Endothelial cell of umbilical vein (primary cell): ENCODE results near the gene CERK. TPM values are rescaled to one million over a fixed set of nuclear protein-coding genes. Genes with fewer than 3 reads are reported as not detected.

Experiments
- BruUV-seq: library from RNA; stranded (reverse); fragments of 400-500 nt; replicated peaks from 2 replicates; lab custom pipeline; 2021; lab: Mats Ljungman, UMichigan
- CTCF ChIA-PET: fragments of 300-600, 350-600 bp; sonication (Branson Sonifier 250); formaldehyde crosslinking; loops from one replicate; lab custom pipeline; 2021; ENCODE audit warnings: antibody characterized with exemption, inconsistent platforms; lab: Charles Lee
- POLR2A ChIA-PET: fragments of 300-600, 350-600 bp; sonication (Branson Sonifier 250); formaldehyde crosslinking; loops from one replicate; lab custom pipeline; 2021; ENCODE audit warnings: antibody characterized with exemption, inconsistent platforms; lab: Charles Lee
- DNase-seq: peaks from one replicate; pipeline ENCODE4 v3.0.0-alpha.2; 2011; ENCODE audit warnings: low read depth, low spot score
- FAIRE-seq: peaks from 2 replicates; lab custom pipeline; 2011; peaks lifted over from hg19 to GRCh38; lab: Jason Lieb, UNC
- H2AFZ ChIP-seq: 2 replicates; pipeline ENCODE4 v1.6.0; 2012; ENCODE audit warnings: low read depth, low read length, control low read depth, inconsistent platforms
- H3K27ac ChIP-seq: 2 replicates; pipeline ENCODE4 v1.5.1; 2011; ENCODE audit warnings: low read depth, mild to moderate bottlenecking, control low read depth, low read length, moderate library complexity; ENCODE audit not compliant: insufficient read depth
- H3K27me3 ChIP-seq, 2 experiments: 2 replicates each; pipeline versions ENCODE4 v1.6.0 to v1.6.1; 2011; ENCODE audit warnings: low read length in 2 of 2, mixed read lengths in 1 of 2; ENCODE audit not compliant: control insufficient read depth in 2 of 2, insufficient read depth in 2 of 2
- H3K36me3 ChIP-seq, 2 experiments: 2 replicates in 1 of 2; 3 replicates in 1 of 2; pipeline ENCODE4 v1.5.1; 2011; ENCODE audit warnings: low read length in 2 of 2, mild to moderate bottlenecking in 1 of 2, moderate library complexity in 1 of 2; ENCODE audit not compliant: control insufficient read depth in 2 of 2, insufficient read depth in 2 of 2; ENCODE audit errors: extremely low read depth in 1 of 2
- H3K4me1 ChIP-seq: 3 replicates; pipeline ENCODE4 v1.5.1; 2011; ENCODE audit warnings: mild to moderate bottlenecking, low read length; ENCODE audit not compliant: control insufficient read depth, insufficient read depth; ENCODE audit errors: extremely low read depth
- H3K4me2 ChIP-seq: 2 replicates; pipeline ENCODE4 v1.6.1; 2011; ENCODE audit warnings: low read length, control low read depth, mixed read lengths; ENCODE audit not compliant: insufficient read depth
- H3K4me3 ChIP-seq, 3 experiments: fragments of 200-600 bp in 1 of 3; sonication (generic), shearing (Covaris generic) in 1 of 3; replicated peaks in 1 of 3; 2 replicates each; pipeline ENCODE4 v1.5.1; 2011 to 2016; ENCODE audit warnings: control low read depth in 3 of 3, low read length in 3 of 3, mild to moderate bottlenecking in 2 of 3, inconsistent platforms in 1 of 3, low read depth in 1 of 3, moderate library complexity in 1 of 3; ENCODE audit not compliant: insufficient read depth in 1 of 3
- H3K79me2 ChIP-seq: 2 replicates; pipeline ENCODE4 v1.6.0; 2012; ENCODE audit warnings: low read length, inconsistent platforms; ENCODE audit not compliant: control insufficient read depth, insufficient read depth
- H3K9ac ChIP-seq: replicated peaks from 2 replicates; pipeline ENCODE3; 2011; ENCODE audit warnings: low read length, control low read depth; ENCODE audit not compliant: insufficient read depth; ENCODE audit errors: extremely low read depth
- H3K9me1 ChIP-seq: replicated peaks from 3 replicates; pipeline ENCODE4 v1.6.0; 2011; ENCODE audit warnings: mild to moderate bottlenecking, low read length; ENCODE audit not compliant: control insufficient read depth, insufficient read depth; ENCODE audit errors: extremely low read depth
- H3K9me3 ChIP-seq: replicated peaks from 2 replicates; pipeline ENCODE4 v1.5.1; 2012; ENCODE audit warnings: low read length, inconsistent platforms; ENCODE audit not compliant: control insufficient read depth, insufficient read depth
- H4K20me1 ChIP-seq: replicated peaks from 2 replicates; pipeline ENCODE3; 2011; ENCODE audit warnings: mild to moderate bottlenecking, low read length; ENCODE audit not compliant: control insufficient read depth, insufficient read depth; ENCODE audit errors: extremely low read depth
- EZH2 ChIP-seq: IDR thresholded peaks from 2 replicates; pipeline ENCODE4 v1.6.1; 2012; ENCODE audit warnings: borderline replicate concordance, low read depth, mild to moderate bottlenecking, moderate library complexity, low read length, inconsistent platforms; ENCODE audit not compliant: severe bottlenecking
- FOS ChIP-seq: IDR thresholded peaks from 2 replicates; pipeline ENCODE4 v1.6.1; 2011; ENCODE audit warnings: mild to moderate bottlenecking, low read length, moderate library complexity, borderline replicate concordance; ENCODE audit not compliant: insufficient read depth
- GATA2 ChIP-seq: IDR thresholded peaks from 2 replicates; pipeline ENCODE4 v1.7.0; 2011; ENCODE audit warnings: low read depth, mild to moderate bottlenecking, moderate library complexity, mixed read lengths, low read length; ENCODE audit not compliant: insufficient read length, insufficient read depth
- JUN ChIP-seq: IDR thresholded peaks from 2 replicates; pipeline ENCODE4 v1.6.1; 2011; ENCODE audit warnings: borderline replicate concordance, low read depth; ENCODE audit not compliant: insufficient read length, insufficient read depth
- MYC ChIP-seq: IDR thresholded peaks from one replicate; pipeline ENCODE4 v1.6.1; 2011; ENCODE audit warnings: mild to moderate bottlenecking, low read depth, low read length
- POLR2A ChIP-seq: IDR thresholded peaks from 2 replicates; pipeline ENCODE4 v1.6.1; 2012; ENCODE audit warnings: low read depth, mild to moderate bottlenecking, control low read depth, low read length
- POLR2AphosphoS5 ChIP-seq: IDR thresholded peaks from 2 replicates; pipeline ENCODE4 v1.6.1; 2012; ENCODE audit warnings: low read depth, mild to moderate bottlenecking, control low read depth, low read length, moderate library complexity; ENCODE audit not compliant: insufficient read depth
- dilution Hi-C: fragments of 300-500 bp; cut with MboI; formaldehyde crosslinking; loops from one replicate; pipeline ENCODE4 v1.15.0; 2019; ENCODE audit warnings: low sequenced_read_pairs; ENCODE audit not compliant: extremely low pct_ligation_motif_present
- intact Hi-C: fragments of 100-400 bp; cut with micrococcal nuclease; formaldehyde crosslinking; loops from one replicate; pipeline ENCODE4 v1.10.0; 2022
- polyA plus RNA-seq, 4 experiments: library from polyadenylated mRNA; depleted of rRNA in 3 of 4; stranded (reverse) in 3 of 4; unstranded in 1 of 4; fragments of >200 nt; gene quantifications; 2 replicates each; pipeline versions ENCODE4 v1.2.1 to v1.2.3, GENCODE V29; 2011 to 2012; ENCODE audit warnings: missing spikeins in 1 of 4
- total RNA-seq: library from RNA; stranded (reverse); gene quantifications from 2 replicates; pipeline ENCODE4 v1.2.3, GENCODE V29; 2021
- TF ChIP-seq, protein P1 (sequence below): IDR thresholded peaks from 2 replicates; pipeline ENCODE4 v1.6.1; 2011; ENCODE audit not compliant: insufficient read depth, insufficient read length
- TF ChIP-seq, protein P2 (sequence below), 2 donors: IDR thresholded peaks; 1 replicate in 1 of 2; 2 replicates in 1 of 2; pipeline ENCODE4 v1.5.1; 2011; ENCODE audit warnings: low read length in 2 of 2, mild to moderate bottlenecking in 2 of 2, moderate library complexity in 2 of 2, control low read depth in 1 of 2, inconsistent platforms in 1 of 2, low read depth in 1 of 2; ENCODE audit not compliant: insufficient read depth in 1 of 2; ENCODE audit errors: extremely low read depth in 1 of 2

CERK gene
- total and polyA plus RNA-seq, 2 donors (not counting 3 experiments of a cell fraction or from before 2014, with no cell fraction given): 61.1 to 88.0 TPM

DNA sequence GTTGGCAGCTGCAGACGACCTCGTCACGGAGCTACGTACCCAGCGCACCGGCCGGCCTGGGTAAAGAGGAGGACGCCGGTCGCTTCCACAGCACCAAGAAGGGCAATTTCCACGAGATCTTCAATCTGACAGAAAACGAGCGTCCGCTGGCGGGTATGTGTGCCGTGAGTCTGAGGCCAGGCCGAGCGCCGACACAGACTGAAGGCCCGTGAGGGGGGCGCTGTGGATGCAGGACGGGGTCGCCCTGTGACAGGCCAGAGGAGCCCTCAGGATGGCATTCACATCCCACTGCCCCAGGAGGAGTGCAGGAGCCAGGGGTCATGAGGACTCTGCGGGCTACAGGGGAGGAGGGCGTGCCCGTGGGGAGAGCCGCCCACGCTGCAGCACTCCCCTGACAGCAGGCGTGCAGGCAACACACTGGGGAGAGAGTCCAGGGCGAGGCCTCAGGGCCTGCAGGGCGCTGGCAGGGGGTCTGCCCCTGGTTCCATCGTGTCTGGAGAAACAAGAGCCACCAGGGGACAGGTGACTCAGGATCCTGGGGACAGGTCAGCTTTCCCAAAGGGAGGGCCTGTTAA is 64.3 kb downstream of the CERK start:
- TF ChIP-seq, protein P1, sequence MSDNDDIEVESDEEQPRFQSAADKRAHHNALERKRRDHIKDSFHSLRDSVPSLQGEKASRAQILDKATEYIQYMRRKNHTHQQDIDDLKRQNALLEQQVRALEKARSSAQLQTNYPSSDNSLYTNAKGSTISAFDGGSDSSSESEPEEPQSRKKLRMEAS: no peak
- TF ChIP-seq, protein P2, sequence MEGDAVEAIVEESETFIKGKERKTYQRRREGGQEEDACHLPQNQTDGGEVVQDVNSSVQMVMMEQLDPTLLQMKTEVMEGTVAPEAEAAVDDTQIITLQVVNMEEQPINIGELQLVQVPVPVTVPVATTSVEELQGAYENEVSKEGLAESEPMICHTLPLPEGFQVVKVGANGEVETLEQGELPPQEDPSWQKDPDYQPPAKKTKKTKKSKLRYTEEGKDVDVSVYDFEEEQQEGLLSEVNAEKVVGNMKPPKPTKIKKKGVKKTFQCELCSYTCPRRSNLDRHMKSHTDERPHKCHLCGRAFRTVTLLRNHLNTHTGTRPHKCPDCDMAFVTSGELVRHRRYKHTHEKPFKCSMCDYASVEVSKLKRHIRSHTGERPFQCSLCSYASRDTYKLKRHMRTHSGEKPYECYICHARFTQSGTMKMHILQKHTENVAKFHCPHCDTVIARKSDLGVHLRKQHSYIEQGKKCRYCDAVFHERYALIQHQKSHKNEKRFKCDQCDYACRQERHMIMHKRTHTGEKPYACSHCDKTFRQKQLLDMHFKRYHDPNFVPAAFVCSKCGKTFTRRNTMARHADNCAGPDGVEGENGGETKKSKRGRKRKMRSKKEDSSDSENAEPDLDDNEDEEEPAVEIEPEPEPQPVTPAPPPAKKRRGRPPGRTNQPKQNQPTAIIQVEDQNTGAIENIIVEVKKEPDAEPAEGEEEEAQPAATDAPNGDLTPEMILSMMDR (IDR thresholded peaks at IDR 0.05; ENCODE audit: extremely low read depth in 1 of 2, insufficient read depth in 1 of 2, low read depth in 1 of 2, low read length in 2 of 2): no peak
- TF ChIP-seq FOS (no peak), EZH2 (no peak), JUN (no peak), GATA2 (no peak), POLR2AphosphoS5 (no peak), MYC (no peak), POLR2A (no peak)
- Histone ChIP-seq H3K4me1 (no peaks in the 10 kb centered on the region), H3K36me3 (peaks cover 0 to under 1% of the 10 kb centered on the region in 2 experiments), H3K27me3 (no peaks in the 10 kb centered on the region), H3K4me3 (no peak overlapping the region), H3K9me3 (no peaks in the 10 kb centered on the region), H4K20me1 (no peaks in the 10 kb centered on the region), H3K4me2 (no peak overlapping the region), H3K79me2 (no peaks in the 10 kb centered on the region), H3K9me1 (no peaks in the 10 kb centered on the region), H2AFZ (no peak overlapping the region), H3K27ac (no peak overlapping the region), H3K9ac (no peak overlapping the region)
- dilution Hi-C loops (no loop called here), intact Hi-C loops (no loop called here)
- ChIA-PET CTCF (no interaction called here), POLR2A (no interaction called here)
- DNase-seq (no peak), FAIRE-seq (no peak)
- no TSS peak for BruUV-seq
